ENCODE data around the gene PTPRD. TPM values are rescaled to one million over a fixed set of nuclear protein-coding genes. Genes with fewer than 3 reads are reported as not detected.

Gene PTPRD
- total and polyA plus RNA-seq, 9 donors: 16.2 to 231 (median 85.8) TPM

GRCh38 chr9:8772302-8772701, 1840.5 kb downstream of the PTPRD start:
- Histone ChIP-seq H3K9me3 (no peaks in the 10 kb centered on the region), H3K27me3 (no peaks in the 10 kb centered on the region), H3K36me3 (no peaks in the 10 kb centered on the region), H3K27ac (no peak overlapping the region), H3K4me1 (ENCODE audit: insufficient read depth) (peaks cover 1% of the 10 kb centered on the region), H3K4me3 (no peak overlapping the region)
- DNase-seq: no peak
- intact Hi-C loops (cut with DNase I): no loop called here
- TF ChIP-seq POLR2A (IDR thresholded peaks at IDR 0.05): no peak
- TF ChIP-seq EP300 (IDR thresholded peaks at IDR 0.05): no peak
- no peak for TF ChIP-seq CTCF (IDR thresholded peaks at IDR 0.05)
- WGBS, 3 donors: 94 to 100% (median 100%) methylated on average over 1 of the region's 1 CpG

GRCh38 chr9:8769153-8769552, 1843.6 kb downstream of the PTPRD start:
- intact Hi-C loops (cut with DNase I): no loop called here
- Histone ChIP-seq H3K27me3 (no peaks in the 10 kb centered on the region), H3K9me3 (no peaks in the 10 kb centered on the region), H3K4me1 (ENCODE audit: insufficient read depth) (peaks cover 1% of the 10 kb centered on the region), H3K27ac (no peak overlapping the region), H3K4me3 (no peak overlapping the region), H3K36me3 (no peaks in the 10 kb centered on the region)
- TF ChIP-seq POLR2A (IDR thresholded peaks at IDR 0.05) (no peak), CTCF (IDR thresholded peaks at IDR 0.05) (no peak), EP300 (IDR thresholded peaks at IDR 0.05) (no peak)
- DNase-seq: no peak
- 13 to 37% (median 28%) methylated on average over 4 of the region's 4 CpGs for WGBS, 3 donors

GRCh38 chr9:8766096-8766495, 1846.7 kb downstream of the PTPRD start:
- Histone ChIP-seq H3K9me3 (no peaks in the 10 kb centered on the region), H3K4me1 (ENCODE audit: insufficient read depth) (peaks cover 1% of the 10 kb centered on the region), H3K27ac (no peak overlapping the region), H3K27me3 (no peaks in the 10 kb centered on the region), H3K4me3 (no peak overlapping the region), H3K36me3 (no peaks in the 10 kb centered on the region)
- DNase-seq: no peak
- TF ChIP-seq POLR2A (IDR thresholded peaks at IDR 0.05): no peak
- no peak for TF ChIP-seq CTCF (IDR thresholded peaks at IDR 0.05)
- no peak for TF ChIP-seq EP300 (IDR thresholded peaks at IDR 0.05)
- WGBS, 3 donors: 78 to 93% (median 93%) methylated on average over 3 of the region's 3 CpGs
- intact Hi-C loops (cut with DNase I): no loop called here

- Histone ChIP-seq H3K9me3 (no peaks in the 10 kb centered on the region), H3K27ac (no peak overlapping the region), H3K27me3 (no peaks in the 10 kb centered on the region), H3K4me3 (no peak overlapping the region), H3K4me1 (ENCODE audit: insufficient read depth) (peaks cover 1% of the 10 kb centered on the region), H3K36me3 (no peaks in the 10 kb centered on the region)
- DNase-seq: no peak
- 85 to 94% (median 90%) methylated on average over 1 of the region's 1 CpG for WGBS, 3 donors
- intact Hi-C loops (cut with DNase I): no loop called here
- TF ChIP-seq CTCF (IDR thresholded peaks at IDR 0.05) (no peak), EP300 (IDR thresholded peaks at IDR 0.05) (no peak), POLR2A (IDR thresholded peaks at IDR 0.05) (no peak)
Measured at GRCh38 chr9:8764051-8764450, 1848.8 kb downstream of the PTPRD start.

Measured in ovary (tissue), 9 donors.